Right atrium auricular region (tissue), 2 donors: Measurements from ENCODE around the gene TMED4. TPM values are rescaled to one million over a fixed set of nuclear protein-coding genes. Genes with fewer than 3 reads are reported as not detected.

Experiments
- DNase-seq: peaks from one replicate; pipeline ENCODE4 v3.0.0-alpha.2; 2019; ENCODE audit warnings: low spot score
- H3K27ac ChIP-seq, 2 donors: fragments of 200-600 bp; sonication (generic); 1 replicate in 1 of 2; 2 replicates in 1 of 2; pipeline ENCODE4 v1.5.1; 2016 to 2019
- H3K27me3 ChIP-seq, 2 donors: fragments of 200-600 bp; sonication (generic); one replicate each; pipeline versions ENCODE4 v1.5.1 to v1.6.0; 2017 to 2019
- H3K36me3 ChIP-seq: fragments of 200-600 bp; sonication (generic); one replicate; pipeline ENCODE4 v1.5.1; 2016
- H3K4me1 ChIP-seq, 2 donors: fragments of 200-600 bp; sonication (generic); one replicate each; pipeline versions ENCODE4 v1.5.1 to v1.6.0; 2017 to 2019
- H3K4me3 ChIP-seq, 2 donors: fragments of 200-600 bp; sonication (generic); 1 replicate in 1 of 2; 2 replicates in 1 of 2; pipeline ENCODE4 v1.5.1; 2017 to 2019; ENCODE audit warnings: mild to moderate bottlenecking in 1 of 2, moderate library complexity in 1 of 2
- H3K9me3 ChIP-seq, 2 donors: fragments of 200-600 bp; sonication (generic); one replicate each; pipeline ENCODE4 v1.5.1; 2019
- total RNA-seq, 2 donors: library from RNA; depleted of rRNA; stranded (reverse); fragments of >200 nt; gene quantifications; one replicate each; pipeline ENCODE4 v1.1.0, GENCODE V29; 2016
- TF ChIP-seq, protein P1 (sequence below), 2 donors: fragments of 200-600 bp; sonication (generic); IDR thresholded peaks; one replicate each; pipeline ENCODE4 v1.5.1; 2019; ENCODE audit warnings: antibody characterized with exemption in 2 of 2

The TMED4 gene
- total RNA-seq, 2 donors from 2014 or later: 113 to 120 TPM

- Histone ChIP-seq H3K4me3 (no peak overlapping the region), H3K9me3 (no peaks in the 10 kb centered on the region), H3K27ac (peak overlapping the region; percentile 14 to 26), H3K4me1 (peaks cover 0 to 65% of the 10 kb centered on the region in 2 donors), H3K27me3 (no peaks in the 10 kb centered on the region), H3K36me3 (no peaks in the 10 kb centered on the region)
- TF ChIP-seq, protein P1, sequence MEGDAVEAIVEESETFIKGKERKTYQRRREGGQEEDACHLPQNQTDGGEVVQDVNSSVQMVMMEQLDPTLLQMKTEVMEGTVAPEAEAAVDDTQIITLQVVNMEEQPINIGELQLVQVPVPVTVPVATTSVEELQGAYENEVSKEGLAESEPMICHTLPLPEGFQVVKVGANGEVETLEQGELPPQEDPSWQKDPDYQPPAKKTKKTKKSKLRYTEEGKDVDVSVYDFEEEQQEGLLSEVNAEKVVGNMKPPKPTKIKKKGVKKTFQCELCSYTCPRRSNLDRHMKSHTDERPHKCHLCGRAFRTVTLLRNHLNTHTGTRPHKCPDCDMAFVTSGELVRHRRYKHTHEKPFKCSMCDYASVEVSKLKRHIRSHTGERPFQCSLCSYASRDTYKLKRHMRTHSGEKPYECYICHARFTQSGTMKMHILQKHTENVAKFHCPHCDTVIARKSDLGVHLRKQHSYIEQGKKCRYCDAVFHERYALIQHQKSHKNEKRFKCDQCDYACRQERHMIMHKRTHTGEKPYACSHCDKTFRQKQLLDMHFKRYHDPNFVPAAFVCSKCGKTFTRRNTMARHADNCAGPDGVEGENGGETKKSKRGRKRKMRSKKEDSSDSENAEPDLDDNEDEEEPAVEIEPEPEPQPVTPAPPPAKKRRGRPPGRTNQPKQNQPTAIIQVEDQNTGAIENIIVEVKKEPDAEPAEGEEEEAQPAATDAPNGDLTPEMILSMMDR (IDR thresholded peaks at IDR 0.05): no peak
- DNase-seq: no peak
Measured at GRCh38 chr7:44618753-44619152, 36.7 kb upstream of the TMED4 start.

- Histone ChIP-seq H3K36me3 (no peaks in the 10 kb centered on the region), H3K27me3 (no peaks in the 10 kb centered on the region), H3K9me3 (no peaks in the 10 kb centered on the region), H3K27ac (peak overlapping the region; percentile 21 to 26), H3K4me3 (no peak overlapping the region), H3K4me1 (peaks cover 0 to 58% of the 10 kb centered on the region in 2 donors)
- TF ChIP-seq, protein P1 (IDR thresholded peaks at IDR 0.05): no peak
- DNase-seq: no peak
Measured at GRCh38 chr7:44618045-44618444, 36.0 kb upstream of the TMED4 start.

GRCh38 chr7:44617225-44617890 is 35.3 kb upstream of the TMED4 start:
- peak overlapping the region; percentile 9 to 21 for H3K27ac ChIP-seq
- TF ChIP-seq, protein P1 (IDR thresholded peaks at IDR 0.05): no peak
- no peaks in the 10 kb centered on the region for H3K9me3 ChIP-seq
- H3K4me1 ChIP-seq: peaks cover 0 to 51% of the 10 kb centered on the region in 2 donors
- no peaks in the 10 kb centered on the region for H3K27me3 ChIP-seq
- no peak for DNase-seq
- H3K36me3 ChIP-seq: no peaks in the 10 kb centered on the region
- no peak overlapping the region for H3K4me3 ChIP-seq

GRCh38 chr7:44616545-44616944 is 34.5 kb upstream of the TMED4 start:
- H3K27ac ChIP-seq: no peak overlapping the region
- no peaks in the 10 kb centered on the region for H3K9me3 ChIP-seq
- no peak for DNase-seq
- no peak overlapping the region for H3K4me3 ChIP-seq
- no peaks in the 10 kb centered on the region for H3K36me3 ChIP-seq
- H3K27me3 ChIP-seq: no peaks in the 10 kb centered on the region
- TF ChIP-seq, protein P1 (IDR thresholded peaks at IDR 0.05): no peak
- H3K4me1 ChIP-seq: peaks cover 0 to 43% of the 10 kb centered on the region in 2 donors

DNA sequence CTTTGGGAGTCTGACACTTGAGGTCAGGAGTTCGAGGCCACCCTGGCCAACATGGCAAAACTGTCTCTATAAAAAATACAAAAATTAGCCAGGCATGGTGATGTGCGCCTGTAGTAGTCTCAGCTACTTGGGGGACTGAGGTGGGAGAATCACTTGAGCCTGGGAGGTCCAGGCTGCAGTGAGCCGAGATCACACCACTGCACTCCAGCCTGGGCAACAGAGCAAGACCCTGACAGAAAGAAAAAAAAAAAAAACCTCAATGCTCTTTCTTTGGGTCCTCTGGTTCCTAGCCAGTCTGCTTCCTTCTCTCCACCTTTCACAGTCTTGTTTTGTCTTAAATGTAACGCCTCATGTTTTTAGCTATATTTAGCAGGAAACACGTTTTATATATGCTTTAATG is 33.8 kb upstream of the TMED4 start:
- TF ChIP-seq, protein P1 (IDR thresholded peaks at IDR 0.05): no peak
- DNase-seq: no peak
- Histone ChIP-seq H3K36me3 (no peaks in the 10 kb centered on the region), H3K27ac (peak overlapping the region; percentile 12 to 54), H3K4me3 (no peak overlapping the region), H3K4me1 (peaks cover 0 to 37% of the 10 kb centered on the region in 2 donors), H3K9me3 (no peaks in the 10 kb centered on the region), H3K27me3 (no peaks in the 10 kb centered on the region)

DNA sequence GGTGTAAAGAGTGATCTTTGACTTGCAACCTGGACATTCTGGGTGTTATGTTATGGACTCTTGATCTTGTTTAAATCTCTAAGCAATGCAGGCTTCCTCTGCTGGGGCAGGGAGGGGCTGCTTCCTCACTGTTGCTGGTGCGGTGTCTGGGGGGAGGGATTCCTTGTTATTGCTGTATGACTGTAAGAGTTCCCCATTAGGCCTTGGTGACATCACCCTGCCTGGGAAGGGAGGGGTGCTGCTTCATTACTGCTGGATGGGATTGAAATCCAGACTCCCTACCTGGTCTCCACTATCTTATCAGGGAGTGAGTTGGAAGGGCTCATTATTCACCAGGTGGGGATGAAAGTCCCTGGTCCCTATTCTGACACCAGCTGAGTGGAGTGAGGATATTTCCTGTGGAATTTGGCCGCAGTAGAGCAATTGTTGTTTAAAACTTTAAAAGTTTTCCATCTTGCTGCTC is 33.1 kb upstream of the TMED4 start:
- Histone ChIP-seq H3K4me1 (peaks cover 0 to 36% of the 10 kb centered on the region in 2 donors), H3K27me3 (no peaks in the 10 kb centered on the region), H3K9me3 (no peaks in the 10 kb centered on the region), H3K27ac (peak overlapping the region; percentile 12 to 54), H3K36me3 (no peaks in the 10 kb centered on the region), H3K4me3 (no peak overlapping the region)
- peak; percentile 79 for DNase-seq
- TF ChIP-seq, protein P1 (IDR thresholded peaks at IDR 0.05): no peak
